ENCODE data around the gene FHOD1. TPM values are rescaled to one million over a fixed set of nuclear protein-coding genes. Genes with fewer than 3 reads are reported as not detected.
A peak's percentile ranks its signal among the peaks of the same experiment; 100 is the strongest.

Gene FHOD1
- polyA plus RNA-seq, 3 donors, result 5.1 to 152 (median 5.5) TPM

GRCh38 chr16:67227567-67227921 is 19.7 kb downstream of the FHOD1 start:
- H3K36me3 Mint-ChIP-seq, result peaks cover 36 to 43% of the 10 kb centered on the region in 2 donors
- H2AFZ ChIP-seq (ENCODE audit: insufficient read depth, low read depth, low read length, poor library complexity, severe bottlenecking), result peak overlapping the region; percentile 84
- peaks cover 41% of the 10 kb centered on the region for H4K20me1 ChIP-seq (ENCODE audit: insufficient read depth, low read length)
- peak overlapping the region; percentile 95 to 96 for H3K4me3 Mint-ChIP-seq
- H3K27me3 ChIP-seq (ENCODE audit: control insufficient read depth in 2 of 2, insufficient read depth in 2 of 2, low read length in 2 of 2), result no peaks in the 10 kb centered on the region
- H3K9me3 ChIP-seq (replicated peaks in 1 of 2; ENCODE audit: control insufficient read depth in 1 of 2, insufficient read depth in 1 of 2, low read length in 2 of 2), result no peaks in the 10 kb centered on the region
- H3K4me1 ChIP-seq (ENCODE audit: control insufficient read depth in 1 of 2, insufficient read depth in 2 of 2, low read length in 2 of 2), result peaks cover 17 to 23% of the 10 kb centered on the region in 2 donors
- H3K79me2 ChIP-seq (ENCODE audit: insufficient read depth, low read length), result peaks cover 28% of the 10 kb centered on the region
- peak overlapping the region; percentile 58 to 92 for H3K27ac ChIP-seq (ENCODE audit: low read depth in 1 of 2, low read length in 2 of 2)
- peak overlapping the region; percentile 87 for H3K9ac ChIP-seq (ENCODE audit: insufficient read depth, low read length, poor library complexity, severe bottlenecking)
- WGBS (ENCODE audit: insufficient coverage), result 8% methylated on average over 9 of the region's 12 CpGs
- peaks cover 0 to 1% (median 0%) of the 10 kb centered on the region in 3 donors for H3K27me3 Mint-ChIP-seq (ENCODE audit: low read depth in 3 of 3)
- peak overlapping the region; percentile 90 to 99 (median 96) for H3K27ac Mint-ChIP-seq
- DNase-seq, result no peak
- TF ChIP-seq CTCF (IDR thresholded peaks at IDR 0.05), result no peak
- peaks cover 26% of the 10 kb centered on the region for H3K4me1 Mint-ChIP-seq
- peaks cover 43 to 44% of the 10 kb centered on the region in 2 donors for H3K36me3 ChIP-seq (replicated peaks in 1 of 2; ENCODE audit: control insufficient read depth in 1 of 2, insufficient read depth in 2 of 2, low read length in 2 of 2)
- H3K4me3 ChIP-seq (replicated peaks in 1 of 3; ENCODE audit: low read depth in 2 of 3, low read length in 3 of 3), result peak overlapping the region; percentile 74 to 99 (median 92)
- intact Hi-C loops (cut with micrococcal nuclease), result loop anchor here (1.0 to 5.0 kb wide), 3 partner anchors 16 to 35 kb away; partner anchors contain the start of genes E2F4 (in 2 of the 2), EXOC3L1 (in 2 of the 2) and FHOD1 (in 1 of the 2)
- H3K4me2 ChIP-seq (replicated peaks; ENCODE audit: extremely low read depth, low read length, poor library complexity, severe bottlenecking), result peak overlapping the region; percentile 97
- peaks cover 0 to 3% (median 1%) of the 10 kb centered on the region in 7 donors for H3K9me3 Mint-ChIP-seq

GRCh38 chr16:67226804-67227566 is 20.3 kb downstream of the FHOD1 start, which contains the start of gene TMEM208:
TSS of gene TMEM208 (plus strand) at chr16:67227130. CDS start at chr16:67227219, 89 bp downstream.
- under 1% methylated on average over 46 of the region's 46 CpGs for WGBS (ENCODE audit: insufficient coverage)
- H3K4me3 Mint-ChIP-seq, result peak within 1 kb of the TSS; percentile 95 to 96
- intact Hi-C loops (cut with micrococcal nuclease), result loop anchor here (1.0 to 5.0 kb wide), 3 partner anchors 16 to 35 kb away; partner anchors contain the start of genes E2F4 (in 2 of the 2), EXOC3L1 (in 2 of the 2) and FHOD1 (in 1 of the 2)

More at GRCh38 chr16:67226804-67227566, 20.3 kb downstream of the FHOD1 start, which contains the start of gene TMEM208:
- H3K4me1 ChIP-seq (ENCODE audit: control insufficient read depth in 1 of 2, insufficient read depth in 2 of 2, low read length in 2 of 2), result peaks cover 17 to 23% of the 10 kb centered on the region in 2 donors
- H3K79me2 ChIP-seq (ENCODE audit: insufficient read depth, low read length), result peaks cover 28% of the 10 kb centered on the region
- peak within 1 kb of the TSS; percentile 58 to 92 for H3K27ac ChIP-seq (ENCODE audit: low read depth in 1 of 2, low read length in 2 of 2)
- peak within 1 kb of the TSS; percentile 97 for H3K4me2 ChIP-seq (replicated peaks; ENCODE audit: extremely low read depth, low read length, poor library complexity, severe bottlenecking)
- H2AFZ ChIP-seq (ENCODE audit: insufficient read depth, low read depth, low read length, poor library complexity, severe bottlenecking), result peak within 1 kb of the TSS; percentile 84
- H3K4me1 Mint-ChIP-seq, result peaks cover 26% of the 10 kb centered on the region
- H3K36me3 Mint-ChIP-seq, result peaks cover 36 to 37% of the 10 kb centered on the region in 2 donors
- no peaks in the 10 kb centered on the region for H3K9me3 ChIP-seq (replicated peaks in 1 of 2; ENCODE audit: control insufficient read depth in 1 of 2, insufficient read depth in 1 of 2, low read length in 2 of 2)
- peak within 1 kb of the TSS; percentile 74 to 99 (median 92) for H3K4me3 ChIP-seq (replicated peaks in 1 of 3; ENCODE audit: low read depth in 2 of 3, low read length in 3 of 3)
- peaks cover 0 to 1% (median 0%) of the 10 kb centered on the region in 3 donors for H3K27me3 Mint-ChIP-seq (ENCODE audit: low read depth in 3 of 3)
- H3K27ac Mint-ChIP-seq, result peak within 1 kb of the TSS; percentile 90 to 99 (median 96)
- no peak for TF ChIP-seq CTCF (IDR thresholded peaks at IDR 0.05)
- DNase-seq, result peak; percentile 97 to 99 (median 98)
- H3K9ac ChIP-seq (ENCODE audit: insufficient read depth, low read length, poor library complexity, severe bottlenecking), result peak within 1 kb of the TSS; percentile 87
- H3K36me3 ChIP-seq (replicated peaks in 1 of 2; ENCODE audit: control insufficient read depth in 1 of 2, insufficient read depth in 2 of 2, low read length in 2 of 2), result peaks cover 39 to 41% of the 10 kb centered on the region in 2 donors
- no peaks in the 10 kb centered on the region for H3K27me3 ChIP-seq (ENCODE audit: control insufficient read depth in 2 of 2, insufficient read depth in 2 of 2, low read length in 2 of 2)
- H4K20me1 ChIP-seq (ENCODE audit: insufficient read depth, low read length), result peaks cover 41% of the 10 kb centered on the region
- peaks cover 0 to 3% (median 1%) of the 10 kb centered on the region in 7 donors for H3K9me3 Mint-ChIP-seq

Data from CD14-positive monocyte (primary cell).